Gastrocnemius medialis (tissue), 4 donors: ENCODE measurements around the gene MYLIP. TPM values are rescaled to one million over a fixed set of nuclear protein-coding genes. Genes with fewer than 3 reads are reported as not detected.

Experiments
- ATAC-seq, 2 donors: fragments of 150-250 bp; one replicate each; pipeline ENCODE4 v1.9.1; 2016
- DNase-seq, 2 donors: peaks; one replicate each; pipeline ENCODE4 v3.0.0-alpha.2; 2019
- H3K27ac ChIP-seq, 4 donors: fragments of 200-600 bp; sonication (generic); 1 replicate in 1 of 4; 2 replicates in 3 of 4; pipeline ENCODE4 v1.5.1; 2016 to 2018; ENCODE audit warnings: mild to moderate bottlenecking in 2 of 4, moderate library complexity in 1 of 4
- H3K27me3 ChIP-seq, 3 donors: fragments of 200-600 bp; sonication (generic) in 2 of 3; 1 replicate in 1 of 3; 2 replicates in 2 of 3; pipeline versions ENCODE4 v1.5.1 to v1.6.0; 2016 to 2019; ENCODE audit warnings: mild to moderate bottlenecking in 1 of 3, moderate library complexity in 1 of 3
- H3K36me3 ChIP-seq, 2 donors: fragments of 200-600 bp; sonication (generic) in 1 of 2; one replicate each; pipeline ENCODE4 v1.5.1; 2017 to 2018
- H3K4me1 ChIP-seq, 2 donors: fragments of 200-600 bp; sonication (generic) in 1 of 2; one replicate each; pipeline ENCODE4 v1.5.1; 2016 to 2017; ENCODE audit warnings: mild to moderate bottlenecking in 2 of 2
- H3K4me3 ChIP-seq, 4 donors: fragments of 200-600 bp; sonication (generic) in 3 of 4; 1 replicate in 1 of 4; 2 replicates in 3 of 4; pipeline ENCODE4 v1.5.1; 2016 to 2019; ENCODE audit warnings: mild to moderate bottlenecking in 2 of 4
- H3K9me3 ChIP-seq, 3 donors: fragments of 200-600 bp; sonication (generic) in 2 of 3; 1 replicate in 1 of 3; 2 replicates in 2 of 3; pipeline ENCODE4 v1.5.1; 2016 to 2019
- POLR2A ChIP-seq, 2 donors: fragments of 450-650 bp; IDR thresholded peaks; one replicate each; pipeline ENCODE4 v1.6.1; 2017; ENCODE audit warnings: antibody characterized with exemption in 2 of 2, mild to moderate bottlenecking in 2 of 2, moderate library complexity in 2 of 2
- in situ Hi-C, 4 donors: fragments of 200-750 bp; cut with MboI; loops; one replicate each; pipeline versions ENCODE4 v1.15.0 to v1.8.0; 2017; ENCODE audit warnings: low sequenced_read_pairs in 4 of 4
- intact Hi-C: fragments of 100-400 bp; cut with DNase I; formaldehyde crosslinking; loops from one replicate; pipeline ENCODE4 v1.15.1; 2023; ENCODE audit warnings: low total_unique reads
- total RNA-seq, 4 donors: library from RNA; depleted of rRNA; stranded (reverse); fragments of >200 nt; gene quantifications; one replicate each; pipeline versions ENCODE4 v1.1.0 to v1.2.3, GENCODE V29; 2016
- TF ChIP-seq, protein P1 (sequence below), 5 experiments: fragments of 450-650 bp in 3 of 5; fragments of 200-600 bp in 2 of 5; sonication (generic) in 2 of 5; IDR thresholded peaks in 4 of 5; conservative IDR thresholded peaks in 1 of 5; 1 replicate in 4 of 5; 2 replicates in 1 of 5; pipeline ENCODE4 v1.5.1; 2016 to 2019; ENCODE audit warnings: antibody characterized with exemption in 5 of 5, mild to moderate bottlenecking in 3 of 5, moderate library complexity in 3 of 5

MYLIP gene
- total RNA-seq, 4 donors from 2014 or later, result 8.9 to 28.6 (median 18.3) TPM

DNA sequence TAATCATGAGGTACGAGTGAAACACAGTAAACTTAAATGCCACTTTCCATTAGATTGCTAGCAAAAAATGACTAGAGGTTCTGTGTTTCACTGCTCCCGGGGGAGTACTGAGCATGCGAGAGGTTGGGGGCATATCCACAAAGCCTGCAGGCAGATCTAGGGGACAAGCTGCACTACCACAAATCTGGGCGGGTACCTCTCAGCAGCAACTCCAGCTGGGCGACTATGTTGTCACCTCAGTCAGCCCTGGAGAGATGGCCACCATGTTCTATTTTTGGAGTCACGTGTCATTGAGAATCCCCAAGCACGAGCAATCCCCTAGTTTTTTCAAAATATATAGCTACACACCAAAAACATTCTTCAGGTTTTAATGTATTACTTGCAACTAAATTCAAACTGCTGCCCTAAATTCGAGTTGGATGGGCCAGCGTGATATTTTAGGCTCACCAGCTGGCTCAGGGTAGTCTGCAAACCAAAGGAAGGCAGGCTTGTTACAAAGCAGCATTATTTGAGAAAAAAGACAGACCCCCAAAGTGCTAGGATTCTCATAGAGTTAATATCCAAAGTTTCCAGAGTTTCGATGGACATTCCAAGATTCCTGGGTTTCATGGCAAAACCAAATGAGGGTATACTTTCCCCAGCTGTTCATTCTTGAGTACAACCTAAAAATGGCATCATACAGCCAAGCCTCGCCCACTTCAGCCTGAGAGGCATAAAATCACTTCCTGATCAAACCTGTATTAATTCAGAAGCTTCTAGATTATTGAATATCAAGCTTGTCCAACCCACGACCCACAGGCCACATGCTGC is 24.1 kb upstream of the MYLIP start:
- H3K9me3 ChIP-seq, result no peaks in the 10 kb centered on the region
- no peak for TF ChIP-seq POLR2A (IDR thresholded peaks at IDR 0.05)
- TF ChIP-seq, protein P1, sequence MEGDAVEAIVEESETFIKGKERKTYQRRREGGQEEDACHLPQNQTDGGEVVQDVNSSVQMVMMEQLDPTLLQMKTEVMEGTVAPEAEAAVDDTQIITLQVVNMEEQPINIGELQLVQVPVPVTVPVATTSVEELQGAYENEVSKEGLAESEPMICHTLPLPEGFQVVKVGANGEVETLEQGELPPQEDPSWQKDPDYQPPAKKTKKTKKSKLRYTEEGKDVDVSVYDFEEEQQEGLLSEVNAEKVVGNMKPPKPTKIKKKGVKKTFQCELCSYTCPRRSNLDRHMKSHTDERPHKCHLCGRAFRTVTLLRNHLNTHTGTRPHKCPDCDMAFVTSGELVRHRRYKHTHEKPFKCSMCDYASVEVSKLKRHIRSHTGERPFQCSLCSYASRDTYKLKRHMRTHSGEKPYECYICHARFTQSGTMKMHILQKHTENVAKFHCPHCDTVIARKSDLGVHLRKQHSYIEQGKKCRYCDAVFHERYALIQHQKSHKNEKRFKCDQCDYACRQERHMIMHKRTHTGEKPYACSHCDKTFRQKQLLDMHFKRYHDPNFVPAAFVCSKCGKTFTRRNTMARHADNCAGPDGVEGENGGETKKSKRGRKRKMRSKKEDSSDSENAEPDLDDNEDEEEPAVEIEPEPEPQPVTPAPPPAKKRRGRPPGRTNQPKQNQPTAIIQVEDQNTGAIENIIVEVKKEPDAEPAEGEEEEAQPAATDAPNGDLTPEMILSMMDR (IDR thresholded peaks at IDR 0.05 in 4 of 5, conservative IDR thresholded peaks at IDR 0.05 in 1 of 5), result no peak
- H3K36me3 ChIP-seq, result no peaks in the 10 kb centered on the region
- no peak overlapping the region for H3K4me3 ChIP-seq
- DNase-seq (peak; percentile 28 to 45), ATAC-seq (peak; percentile 27 to 46)
- H3K4me1 ChIP-seq, result peaks cover 60 to 67% of the 10 kb centered on the region in 2 donors
- H3K27me3 ChIP-seq, result no peaks in the 10 kb centered on the region
- intact Hi-C loops (loop anchor here (5.0 kb wide), 1 partner anchor 313 kb away; no protein-coding TSS in a partner anchor), in situ Hi-C loops (no loop called here)
- peak overlapping the region; percentile 71 to 85 (median 82) for H3K27ac ChIP-seq

DNA sequence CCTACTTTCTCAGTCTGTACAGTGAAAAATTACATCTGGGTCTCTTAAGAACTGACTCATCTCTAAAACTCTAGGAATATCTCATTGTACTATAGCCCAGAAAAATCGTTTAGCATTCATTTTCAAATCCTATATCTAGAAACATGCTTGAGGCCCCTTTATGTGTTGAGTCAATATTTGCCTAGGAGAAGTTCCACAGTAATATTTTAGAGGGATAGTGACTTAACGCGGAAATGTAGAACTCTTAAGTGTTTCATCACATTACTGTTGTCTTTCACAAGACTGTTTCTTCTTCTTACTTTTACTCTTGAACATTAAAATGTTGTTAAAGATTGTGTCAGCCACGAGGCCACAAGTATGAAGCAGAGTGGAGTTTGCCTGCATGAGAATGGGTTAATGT is 23.0 kb upstream of the MYLIP start:
- TF ChIP-seq, protein P1 (IDR thresholded peaks at IDR 0.05 in 4 of 5, conservative IDR thresholded peaks at IDR 0.05 in 1 of 5), result no peak
- TF ChIP-seq POLR2A (IDR thresholded peaks at IDR 0.05), result no peak
- H3K36me3 ChIP-seq, result no peaks in the 10 kb centered on the region
- H3K27ac ChIP-seq, result peak overlapping the region; percentile 71 to 85 (median 82)
- H3K4me3 ChIP-seq, result no peak overlapping the region
- in situ Hi-C loops (no loop called here), intact Hi-C loops (loop anchor here (5.0 kb wide), 1 partner anchor 314 kb away; no protein-coding TSS in a partner anchor)
- ATAC-seq (no peak), DNase-seq (no peak)
- peaks cover 67 to 69% of the 10 kb centered on the region in 2 donors for H3K4me1 ChIP-seq
- no peaks in the 10 kb centered on the region for H3K27me3 ChIP-seq
- no peaks in the 10 kb centered on the region for H3K9me3 ChIP-seq

DNA sequence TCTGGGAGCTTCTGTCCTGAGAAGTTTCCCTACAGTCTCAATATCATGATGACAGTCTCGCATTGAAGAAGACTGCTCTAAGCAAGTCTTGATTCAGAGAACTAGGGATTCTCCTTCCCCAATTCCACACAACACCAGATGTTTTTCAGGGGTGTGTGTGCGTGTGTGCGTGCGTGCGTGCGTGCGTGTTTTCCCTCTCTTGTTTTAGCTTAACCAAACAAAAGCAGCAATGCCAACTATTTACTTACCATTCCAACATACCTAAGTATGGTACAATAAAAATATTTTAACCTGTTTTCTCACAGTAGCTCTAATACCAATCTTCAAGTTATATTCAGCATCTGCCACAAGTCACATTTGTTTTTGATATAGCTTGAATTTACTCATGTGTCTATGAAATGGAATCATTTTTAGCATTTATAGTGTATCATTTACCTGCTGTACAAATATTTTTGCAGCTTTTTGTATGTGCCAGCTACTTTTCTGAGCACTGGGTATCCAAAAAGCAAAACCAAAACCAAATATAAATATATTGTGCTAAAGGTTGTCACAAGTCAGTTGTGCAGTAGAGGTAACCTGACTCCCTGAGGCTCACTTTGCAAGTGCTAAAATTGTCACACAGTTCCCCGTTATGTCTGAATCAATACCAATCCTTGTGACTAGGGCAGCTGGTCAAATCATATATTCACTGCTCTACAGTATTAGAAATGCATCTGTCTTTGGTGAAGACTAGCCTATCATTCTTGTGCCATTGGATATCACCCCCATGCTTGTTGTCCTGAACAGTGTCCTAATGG is 21.7 kb upstream of the MYLIP start:
- Histone ChIP-seq H3K36me3 (no peaks in the 10 kb centered on the region), H3K4me1 (peaks cover 67 to 69% of the 10 kb centered on the region in 2 donors), H3K4me3 (peak overlapping the region in 1 of 4 donors; percentile 14), H3K27me3 (no peaks in the 10 kb centered on the region), H3K27ac (peak overlapping the region; percentile 71 to 85 (median 82)), H3K9me3 (no peaks in the 10 kb centered on the region)
- DNase-seq (peak in 1 of 2 donors; percentile 47), ATAC-seq (peak; percentile 55 to 78)
- in situ Hi-C loops, result no loop called here
- intact Hi-C loops, result loop anchor here (5.0 kb wide), 1 partner anchor 315 kb away; no protein-coding TSS in a partner anchor
- TF ChIP-seq POLR2A (IDR thresholded peaks at IDR 0.05), result no peak
- TF ChIP-seq, protein P1 (IDR thresholded peaks at IDR 0.05 in 4 of 5, conservative IDR thresholded peaks at IDR 0.05 in 1 of 5), result no peak

DNA sequence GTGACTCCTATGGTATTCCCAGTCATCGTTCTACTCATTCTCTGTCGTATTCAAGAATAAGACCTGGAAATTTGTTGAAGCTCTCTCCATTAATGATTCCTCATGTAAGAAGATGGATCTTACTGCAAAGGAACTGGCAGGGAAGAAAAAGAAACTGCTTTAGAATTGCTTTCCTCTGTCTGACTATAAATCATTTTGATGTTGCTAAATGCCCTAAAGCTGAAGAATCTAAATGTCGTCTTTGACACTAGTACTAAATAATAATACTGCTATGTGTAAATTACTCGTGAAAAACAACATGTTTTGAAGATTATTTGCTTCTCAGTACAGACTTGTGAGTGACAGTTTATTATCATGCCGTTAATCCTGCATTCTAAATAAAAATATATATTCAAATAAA is 20.5 kb upstream of the MYLIP start:
- Histone ChIP-seq H3K9me3 (no peaks in the 10 kb centered on the region), H3K27me3 (no peaks in the 10 kb centered on the region), H3K27ac (peak overlapping the region; percentile 71 to 85 (median 82)), H3K4me1 (peaks cover 63% of the 10 kb centered on the region in 2 donors), H3K36me3 (no peaks in the 10 kb centered on the region), H3K4me3 (no peak overlapping the region)
- TF ChIP-seq, protein P1 (IDR thresholded peaks at IDR 0.05 in 4 of 5, conservative IDR thresholded peaks at IDR 0.05 in 1 of 5), result no peak
- no peak for TF ChIP-seq POLR2A (IDR thresholded peaks at IDR 0.05)
- in situ Hi-C loops (no loop called here), intact Hi-C loops (loop anchor here (2.0 to 5.0 kb wide), 2 partner anchors 20 to 316 kb away; partner anchors contain the start of gene MYLIP)
- no peak for DNase-seq
- no peak for ATAC-seq
